ENCODE measurements around the gene UTP11. TPM values are rescaled to one million over a fixed set of nuclear protein-coding genes. Genes with fewer than 3 reads are reported as not detected.

The UTP11 gene
- total and polyA plus RNA-seq, 2 of the 8 experiments (the other 6 are each of a cell fraction or from before 2014, with no cell fraction given): 19.5 to 60.5 TPM

GRCh38 chr1:38045401-38046332, 33.1 kb downstream of the UTP11 start (continued):
- TF ChIP-seq RNF2 (IDR thresholded peaks at IDR 0.05; ENCODE audit: borderline replicate concordance, low read depth, low read length, missing control alignments, poor library complexity, severe bottlenecking): peak; percentile 39
- TF ChIP-seq, protein P1, sequence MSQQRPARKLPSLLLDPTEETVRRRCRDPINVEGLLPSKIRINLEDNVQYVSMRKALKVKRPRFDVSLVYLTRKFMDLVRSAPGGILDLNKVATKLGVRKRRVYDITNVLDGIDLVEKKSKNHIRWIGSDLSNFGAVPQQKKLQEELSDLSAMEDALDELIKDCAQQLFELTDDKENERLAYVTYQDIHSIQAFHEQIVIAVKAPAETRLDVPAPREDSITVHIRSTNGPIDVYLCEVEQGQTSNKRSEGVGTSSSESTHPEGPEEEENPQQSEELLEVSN (IDR thresholded peaks at IDR 0.05): peak; percentile 95
- peak; percentile 16; the same call in 1 of the 2 replicates for TF ChIP-seq YY1 (IDR thresholded peaks at IDR 0.05; ENCODE audit: low read depth, low read length)
- TF ChIP-seq SUZ12 (IDR thresholded peaks at IDR 0.05; ENCODE audit: low read length): peak; percentile 87
- peak; percentile 81 for TF ChIP-seq EZH2 (IDR thresholded peaks at IDR 0.05; ENCODE audit: low read depth, low read length, severe bottlenecking)
